SJSA1 (cell line): ENCODE results near the gene ADIPOR2. TPM values are rescaled to one million over a fixed set of nuclear protein-coding genes. Genes with fewer than 3 reads are reported as not detected.

Source experiments
- DNase-seq, 2 experiments: peaks; one replicate each; pipeline ENCODE4 v3.0.0-alpha.2; 2015 to 2020; ENCODE audit warnings: low spot score in 2 of 2, low read depth in 1 of 2
- H3K27ac ChIP-seq: fragments of 250-450 bp; sonication (Bioruptor Pico); 2 replicates; pipeline ENCODE4 v1.5.1; 2020; ENCODE audit warnings: mild to moderate bottlenecking, moderate library complexity
- H3K27me3 ChIP-seq: fragments of 250-450 bp; sonication (Bioruptor Pico); replicated peaks from 2 replicates; pipeline ENCODE4 v1.5.1; 2020; ENCODE audit warnings: mild to moderate bottlenecking, moderate library complexity
- H3K36me3 ChIP-seq: fragments of 250-450 bp; sonication (Bioruptor Pico); 2 replicates; pipeline ENCODE4 v1.5.1; 2020; ENCODE audit warnings: mild to moderate bottlenecking
- H3K4me1 ChIP-seq: fragments of 250-450 bp; sonication (Bioruptor Pico); replicated peaks from 2 replicates; pipeline ENCODE4 v1.6.1; 2021; ENCODE audit warnings: mild to moderate bottlenecking
- H3K4me3 ChIP-seq: fragments of 250-450 bp; sonication (Bioruptor Pico); 2 replicates; pipeline ENCODE4 v1.5.1; 2020; ENCODE audit warnings: mild to moderate bottlenecking
- H3K9me3 ChIP-seq: fragments of 250-450 bp; sonication (Bioruptor Pico); replicated peaks from 2 replicates; pipeline ENCODE4 v1.5.1; 2020; ENCODE audit warnings: mild to moderate bottlenecking
- total RNA-seq: library from RNA; depleted of rRNA; stranded (reverse); fragments of >200 nt; shearing (Covaris generic); gene quantifications from 2 replicates; pipeline ENCODE4 v1.2.3, GENCODE V29; 2014

Gene ADIPOR2
- total RNA-seq, 1 experiment from 2014 or later, result 38.7 TPM

DNA sequence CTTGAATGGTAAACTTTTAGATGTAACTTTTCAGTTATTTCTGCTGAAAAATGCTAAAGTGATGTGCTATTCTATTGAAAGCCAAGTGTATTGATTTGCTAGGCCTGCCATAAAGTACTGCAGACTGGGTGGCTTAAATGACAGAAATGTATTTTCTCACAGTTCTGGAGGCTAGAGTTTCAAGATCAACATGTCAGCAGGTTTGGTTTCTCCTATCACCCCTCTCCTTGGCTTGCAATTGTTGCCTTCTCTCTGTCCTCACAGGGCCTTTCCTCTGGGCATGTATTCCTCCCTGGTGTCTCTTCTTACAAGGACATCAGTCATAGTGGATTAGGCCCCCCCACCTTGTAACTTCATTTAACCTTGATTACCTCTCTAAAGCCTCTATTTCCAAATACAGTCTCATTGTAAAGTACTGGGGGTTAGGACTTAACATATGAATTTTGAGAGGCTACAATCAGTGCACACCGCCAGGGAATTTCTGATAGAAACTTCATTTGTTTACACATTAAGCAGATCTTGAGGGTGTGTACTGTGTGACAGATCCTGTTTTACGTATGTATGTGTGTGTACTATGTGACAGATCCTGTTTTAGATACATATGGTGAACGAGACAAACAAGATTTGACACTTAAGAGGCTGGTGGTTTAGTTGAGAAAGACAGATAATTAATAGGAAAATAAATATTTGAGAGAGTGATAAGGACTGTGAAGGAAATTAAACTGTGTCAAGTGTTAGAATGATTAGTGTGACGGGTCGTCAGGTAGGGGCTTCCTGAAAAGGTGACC is 49.5 kb downstream of the ADIPOR2 start:
- Histone ChIP-seq H3K4me1 (no peaks in the 10 kb centered on the region), H3K27ac (no peak overlapping the region), H3K36me3 (0 out of 2 replicates have a peak, but pooled peaks cover 6% of the 10 kb centered on the region), H3K9me3 (no peaks in the 10 kb centered on the region), H3K4me3 (no peak overlapping the region), H3K27me3 (no peaks in the 10 kb centered on the region)
- no peak for DNase-seq

DNA sequence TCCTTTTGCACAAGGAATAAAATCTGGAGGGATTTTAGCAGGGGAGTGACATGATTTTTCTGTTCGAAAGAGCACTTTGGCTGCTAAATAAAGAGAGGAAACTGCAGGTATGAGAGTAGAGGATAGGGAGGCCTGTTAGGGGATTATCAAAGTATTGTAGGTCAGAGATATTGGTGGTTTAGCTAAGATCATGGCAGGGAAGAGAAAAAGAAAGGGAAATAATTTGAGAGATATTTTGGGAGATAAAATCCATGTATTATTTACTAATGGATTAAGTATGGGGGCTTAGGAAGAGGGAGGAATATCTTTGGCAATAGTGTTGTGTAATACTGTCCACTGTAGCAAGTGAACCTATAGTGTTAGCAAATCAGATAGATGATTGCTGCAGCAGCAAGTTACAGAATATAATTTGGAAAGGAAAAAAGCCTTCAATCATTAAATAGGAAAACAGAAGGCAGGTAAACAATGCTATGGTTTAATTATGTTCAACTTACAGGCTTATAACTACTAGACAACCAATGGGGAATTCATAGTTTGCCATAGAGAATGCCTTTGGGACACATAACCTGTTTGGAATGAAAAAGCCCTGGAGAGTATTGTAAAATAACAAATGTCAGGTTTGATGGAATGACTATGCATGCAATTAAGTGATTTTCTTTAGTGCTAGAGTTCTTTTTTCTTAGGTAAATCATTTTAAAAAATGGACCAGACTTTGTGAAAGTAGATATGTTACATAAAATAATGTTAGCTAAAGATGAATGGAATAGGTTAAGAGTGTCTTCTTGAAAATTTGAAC is 50.5 kb downstream of the ADIPOR2 start:
- Histone ChIP-seq H3K27ac (no peak overlapping the region), H3K9me3 (no peaks in the 10 kb centered on the region), H3K36me3 (0 out of 2 replicates have a peak, but pooled peaks cover 6% of the 10 kb centered on the region), H3K4me3 (no peak overlapping the region), H3K4me1 (no peaks in the 10 kb centered on the region), H3K27me3 (no peaks in the 10 kb centered on the region)
- DNase-seq, result no peak

DNA sequence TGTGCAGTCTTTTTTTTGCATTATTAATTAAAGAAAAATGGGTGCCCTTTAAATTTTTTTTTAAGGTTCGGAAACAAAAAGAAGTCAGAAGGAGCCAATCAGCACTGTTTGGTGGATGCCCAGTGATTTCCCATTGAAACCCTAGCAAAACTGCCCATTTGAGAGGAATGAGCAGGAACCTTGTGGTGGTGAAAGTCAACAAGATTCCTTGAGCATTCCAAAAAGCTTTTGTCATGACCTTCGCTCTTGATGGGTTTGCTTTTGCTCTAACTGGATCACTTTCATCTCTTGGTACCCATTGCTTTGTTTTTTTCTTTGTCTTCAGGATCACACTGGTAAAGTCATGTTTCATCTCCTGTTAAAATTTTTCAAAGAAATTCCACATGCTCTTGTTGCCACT is 54.1 kb downstream of the ADIPOR2 start:
- Histone ChIP-seq H3K4me1 (no peaks in the 10 kb centered on the region), H3K36me3 (peaks cover 13% of the 10 kb centered on the region; the same call in 1 of the 2 replicates), H3K4me3 (no peak overlapping the region), H3K9me3 (peaks cover 8% of the 10 kb centered on the region), H3K27me3 (no peaks in the 10 kb centered on the region), H3K27ac (no peak overlapping the region)
- no peak for DNase-seq

DNA sequence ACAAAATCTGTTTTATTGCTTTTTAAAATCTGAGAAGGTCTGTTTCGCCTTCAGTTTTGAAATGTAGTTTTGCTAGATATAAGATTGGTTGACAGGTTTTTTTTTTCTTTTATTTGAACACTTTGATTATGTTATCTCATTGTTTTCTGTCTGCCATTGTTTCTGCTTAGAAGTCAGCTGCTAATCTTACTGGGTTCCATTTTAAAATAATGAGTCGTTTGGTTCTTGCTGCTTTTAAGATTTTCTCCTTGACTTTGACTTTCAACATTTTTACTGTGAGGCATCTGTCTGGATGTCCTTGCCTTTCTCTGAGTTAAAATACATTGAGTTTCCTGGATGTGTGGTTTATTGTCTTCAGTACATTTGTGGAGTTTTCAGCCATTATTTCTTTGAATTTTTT is 56.7 kb downstream of the ADIPOR2 start:
- H3K27ac ChIP-seq, result no peak overlapping the region
- DNase-seq, result no peak
- peaks cover 13% of the 10 kb centered on the region; the same call in 1 of the 2 replicates for H3K36me3 ChIP-seq

DNA sequence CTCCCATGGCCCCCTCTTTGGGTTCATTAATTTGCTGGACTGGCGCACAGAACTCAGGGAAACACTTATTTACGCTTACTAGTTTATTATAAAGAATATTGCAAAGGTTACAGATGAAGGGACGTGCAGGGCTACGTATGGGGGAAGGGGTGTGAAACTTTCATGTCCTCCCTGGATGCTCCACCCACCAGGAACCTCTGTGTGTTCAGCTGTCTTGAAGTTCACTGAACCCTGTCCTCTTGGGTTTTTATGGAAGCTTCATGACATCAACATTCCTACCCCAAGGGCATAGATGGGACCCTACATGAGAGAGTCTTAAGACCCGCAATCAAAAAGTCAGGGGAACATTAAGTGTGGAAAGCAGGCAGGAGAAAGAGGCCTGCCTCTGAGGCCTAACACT is 58.1 kb downstream of the ADIPOR2 start:
- no peaks in the 10 kb centered on the region for H3K27me3 ChIP-seq
- no peak for DNase-seq

More for the DNA sequence above, 56.7 kb downstream of the ADIPOR2 start:
- Histone ChIP-seq H3K4me1 (no peaks in the 10 kb centered on the region), H3K4me3 (no peak overlapping the region), H3K9me3 (peaks cover 8% of the 10 kb centered on the region), H3K27me3 (no peaks in the 10 kb centered on the region)

DNA sequence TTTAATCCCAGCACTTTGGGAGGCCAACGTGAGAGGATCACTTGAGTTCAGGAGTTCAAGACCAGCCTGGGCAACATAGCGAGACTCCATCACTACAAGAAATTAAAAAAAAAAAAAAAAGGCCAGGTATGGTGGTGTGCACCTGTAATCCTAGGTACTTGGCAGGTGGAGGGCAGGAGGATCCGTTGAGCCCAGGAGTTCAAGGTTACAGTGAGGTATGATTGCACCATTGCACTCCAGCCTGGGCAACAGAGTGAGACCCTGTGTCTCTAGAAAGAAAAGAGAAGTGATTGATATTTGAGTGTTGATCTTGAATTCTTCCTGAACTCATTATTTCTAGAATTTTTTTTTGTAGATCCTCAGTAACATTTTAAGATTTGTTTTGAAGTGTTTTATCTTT is 59.4 kb downstream of the ADIPOR2 start:
- peaks cover 14% of the 10 kb centered on the region for H3K36me3 ChIP-seq
- H3K9me3 ChIP-seq, result peaks cover 8% of the 10 kb centered on the region
- H3K27me3 ChIP-seq, result no peaks in the 10 kb centered on the region
- no peaks in the 10 kb centered on the region for H3K4me1 ChIP-seq
- DNase-seq, result no peak
- no peak overlapping the region for H3K4me3 ChIP-seq
- no peak overlapping the region for H3K27ac ChIP-seq

More for the DNA sequence above, 58.1 kb downstream of the ADIPOR2 start:
- peaks cover 13% of the 10 kb centered on the region for H3K36me3 ChIP-seq
- no peak overlapping the region for H3K4me3 ChIP-seq
- no peak overlapping the region for H3K27ac ChIP-seq
- H3K4me1 ChIP-seq, result no peaks in the 10 kb centered on the region
- H3K9me3 ChIP-seq, result peaks cover 8% of the 10 kb centered on the region

DNA sequence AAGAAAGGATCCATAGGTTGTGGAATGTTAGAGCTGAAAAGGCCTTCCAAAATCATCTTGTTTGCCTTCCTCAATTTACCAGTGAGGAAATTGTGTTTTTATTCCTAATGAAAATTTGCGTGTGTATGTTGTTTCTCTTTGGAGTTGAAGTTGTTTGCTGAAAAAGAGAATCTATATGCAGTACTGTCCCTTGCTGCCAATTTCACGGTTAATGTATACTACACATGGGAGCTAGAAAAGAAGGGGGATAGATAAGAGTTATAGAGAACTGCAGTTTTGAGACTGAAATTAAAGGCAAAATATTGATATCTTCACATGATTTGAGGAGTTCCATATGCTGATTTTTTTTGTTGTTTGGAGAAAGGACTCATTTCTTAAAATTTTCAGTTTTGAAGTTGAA is 67.5 kb downstream of the ADIPOR2 start:
- no peak overlapping the region for H3K4me3 ChIP-seq
- no peaks in the 10 kb centered on the region for H3K27me3 ChIP-seq
- no peak for DNase-seq
- no peaks in the 10 kb centered on the region for H3K9me3 ChIP-seq
- peaks cover 16% of the 10 kb centered on the region for H3K36me3 ChIP-seq
- H3K27ac ChIP-seq, result peak overlapping the region; percentile 27
- H3K4me1 ChIP-seq, result peaks cover 28% of the 10 kb centered on the region

DNA sequence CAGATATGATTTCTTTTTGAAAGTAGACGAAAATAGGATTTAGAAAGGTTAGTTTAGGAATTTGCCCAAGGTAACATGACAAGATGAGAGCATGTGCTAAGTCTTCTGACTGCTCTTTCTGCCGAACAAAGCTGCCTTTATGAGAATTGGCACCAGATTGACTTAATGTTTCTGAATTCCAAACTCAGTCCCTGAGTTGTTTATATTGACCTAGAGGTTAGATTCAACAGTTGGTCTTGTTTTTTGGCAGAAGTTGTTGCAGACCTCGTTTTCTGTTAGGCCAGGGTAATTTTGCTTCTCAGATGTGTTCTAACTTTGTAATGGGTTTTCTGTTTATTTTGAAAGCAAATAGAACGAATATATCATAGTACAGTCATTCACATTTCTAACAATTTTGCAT is 68.0 kb downstream of the ADIPOR2 start:
- peak in 1 of 2 experiments; percentile 61 for DNase-seq

DNA sequence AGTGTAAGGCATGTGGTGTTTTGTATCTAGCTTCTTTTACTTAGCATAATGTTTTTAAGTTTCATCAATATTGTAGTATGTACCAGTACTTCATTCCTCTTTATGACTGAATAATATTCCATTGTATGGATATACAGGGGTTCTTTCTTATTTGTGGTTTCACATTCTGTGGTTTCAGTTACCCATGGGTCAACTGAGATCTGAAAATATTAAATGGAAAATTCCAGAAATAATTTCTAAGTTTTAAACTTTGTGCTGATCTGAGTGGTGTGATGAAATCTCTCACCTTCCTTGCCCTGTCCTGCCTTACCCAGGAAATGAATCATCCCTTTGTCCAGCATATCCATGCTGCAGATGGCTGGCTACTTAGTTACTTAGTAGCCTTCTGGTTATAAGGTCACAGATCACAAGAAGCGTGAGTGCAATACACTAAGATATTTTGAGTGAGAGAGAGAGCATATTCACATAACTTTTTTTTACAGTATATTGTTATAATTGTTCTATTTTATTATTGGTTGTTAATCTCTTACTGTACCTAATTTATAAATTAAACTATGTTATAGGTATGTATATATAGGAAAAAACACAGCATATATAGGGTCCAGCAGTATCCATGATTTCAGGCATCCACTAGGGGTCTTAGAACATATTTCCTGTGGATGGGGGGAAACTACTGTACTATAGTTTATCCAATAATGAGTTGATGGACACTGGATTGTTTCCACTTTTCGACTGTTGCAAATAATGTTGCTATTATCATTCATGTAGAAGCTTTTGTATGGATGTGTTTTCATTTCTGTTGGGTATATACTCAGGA is 69.9 kb downstream of the ADIPOR2 start:
- Histone ChIP-seq H3K9me3 (no peaks in the 10 kb centered on the region), H3K27me3 (no peaks in the 10 kb centered on the region), H3K4me1 (peaks cover 28% of the 10 kb centered on the region), H3K36me3 (peaks cover 7% of the 10 kb centered on the region; the same call in 1 of the 2 replicates), H3K27ac (0 out of 2 replicates have a peak overlapping the region, but pooled peaks have one; percentile 2), H3K4me3 (no peak overlapping the region)
- peak in 1 of 2 experiments; percentile 22 for DNase-seq

More for the DNA sequence above, 68.0 kb downstream of the ADIPOR2 start:
- no peaks in the 10 kb centered on the region for H3K27me3 ChIP-seq
- H3K27ac ChIP-seq, result peak overlapping the region; percentile 27
- H3K9me3 ChIP-seq, result no peaks in the 10 kb centered on the region
- H3K4me1 ChIP-seq, result peaks cover 28% of the 10 kb centered on the region
- no peak overlapping the region for H3K4me3 ChIP-seq
- peaks cover 16% of the 10 kb centered on the region for H3K36me3 ChIP-seq

DNA sequence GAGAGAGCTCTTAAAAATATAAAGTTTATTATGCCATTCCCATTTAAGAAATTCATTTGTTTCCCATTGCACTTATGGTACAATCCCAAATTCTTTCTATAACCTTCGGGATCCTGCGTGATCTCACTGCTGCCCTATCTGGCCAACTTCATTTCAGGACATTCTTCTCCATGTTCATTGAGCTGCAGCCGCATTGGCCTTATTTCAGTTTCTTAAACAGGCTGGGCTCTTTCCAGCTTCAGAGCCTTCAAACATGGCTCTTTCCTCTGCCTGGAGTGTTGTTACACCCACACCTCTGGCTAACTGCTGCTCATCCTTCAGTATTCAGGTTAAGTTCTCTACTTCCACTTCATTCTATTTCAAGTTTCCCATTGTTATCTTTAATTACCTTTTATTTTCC is 71.0 kb downstream of the ADIPOR2 start:
- no peak for DNase-seq
- Histone ChIP-seq H3K27ac (no peak overlapping the region), H3K4me3 (no peak overlapping the region), H3K36me3 (peaks cover 3% of the 10 kb centered on the region; the same call in 1 of the 2 replicates), H3K27me3 (no peaks in the 10 kb centered on the region), H3K9me3 (no peaks in the 10 kb centered on the region), H3K4me1 (peaks cover 28% of the 10 kb centered on the region)

DNA sequence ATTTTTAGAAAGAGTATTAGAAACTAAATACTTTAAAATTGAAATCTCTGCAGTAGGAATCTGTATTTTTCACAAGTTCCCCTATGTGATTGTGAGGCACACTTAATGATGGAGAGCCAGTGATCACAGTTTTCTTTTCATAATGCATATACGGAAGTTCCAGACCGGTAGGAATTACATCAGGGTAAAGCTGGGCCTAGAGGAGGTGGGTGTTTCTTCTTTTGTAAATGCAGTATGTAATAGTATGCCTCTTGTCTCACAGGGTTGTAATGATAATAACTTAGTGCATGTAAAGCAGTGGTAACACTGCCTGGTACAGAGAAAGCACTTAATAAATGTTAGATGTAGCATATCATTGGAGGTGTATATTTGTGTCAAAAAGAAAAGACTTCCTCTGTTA is 72.3 kb downstream of the ADIPOR2 start:
- no peak overlapping the region for H3K27ac ChIP-seq
- H3K36me3 ChIP-seq, result no peaks in the 10 kb centered on the region
- H3K4me3 ChIP-seq, result no peak overlapping the region
- H3K4me1 ChIP-seq, result peaks cover 27% of the 10 kb centered on the region
- no peaks in the 10 kb centered on the region for H3K9me3 ChIP-seq
- DNase-seq, result no peak
- H3K27me3 ChIP-seq, result no peaks in the 10 kb centered on the region

DNA sequence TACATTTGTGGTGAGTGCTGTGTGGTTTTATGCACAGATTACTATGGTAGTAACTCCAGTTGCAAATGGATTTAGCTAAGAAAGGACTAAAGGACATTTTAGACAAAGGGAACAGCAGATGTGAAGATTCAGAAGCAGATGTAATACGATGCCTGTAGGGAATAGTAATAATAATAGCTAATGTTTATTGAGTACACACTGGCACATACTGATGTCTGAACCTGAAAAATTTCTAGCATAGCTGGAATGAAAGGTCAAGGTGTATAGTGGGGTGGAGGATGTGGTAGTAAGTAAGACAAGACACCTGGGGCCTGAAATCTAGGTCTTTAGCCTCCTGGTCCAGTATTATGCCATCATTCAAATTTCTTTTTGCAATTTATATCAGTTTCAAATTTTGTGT is 75.2 kb downstream of the ADIPOR2 start:
- H3K36me3 ChIP-seq, result no peaks in the 10 kb centered on the region
- H3K4me1 ChIP-seq, result peaks cover under 1% of the 10 kb centered on the region
- H3K9me3 ChIP-seq, result no peaks in the 10 kb centered on the region
- H3K4me3 ChIP-seq, result no peak overlapping the region
- H3K27ac ChIP-seq, result no peak overlapping the region
- H3K27me3 ChIP-seq, result no peaks in the 10 kb centered on the region
- DNase-seq, result no peak

DNA sequence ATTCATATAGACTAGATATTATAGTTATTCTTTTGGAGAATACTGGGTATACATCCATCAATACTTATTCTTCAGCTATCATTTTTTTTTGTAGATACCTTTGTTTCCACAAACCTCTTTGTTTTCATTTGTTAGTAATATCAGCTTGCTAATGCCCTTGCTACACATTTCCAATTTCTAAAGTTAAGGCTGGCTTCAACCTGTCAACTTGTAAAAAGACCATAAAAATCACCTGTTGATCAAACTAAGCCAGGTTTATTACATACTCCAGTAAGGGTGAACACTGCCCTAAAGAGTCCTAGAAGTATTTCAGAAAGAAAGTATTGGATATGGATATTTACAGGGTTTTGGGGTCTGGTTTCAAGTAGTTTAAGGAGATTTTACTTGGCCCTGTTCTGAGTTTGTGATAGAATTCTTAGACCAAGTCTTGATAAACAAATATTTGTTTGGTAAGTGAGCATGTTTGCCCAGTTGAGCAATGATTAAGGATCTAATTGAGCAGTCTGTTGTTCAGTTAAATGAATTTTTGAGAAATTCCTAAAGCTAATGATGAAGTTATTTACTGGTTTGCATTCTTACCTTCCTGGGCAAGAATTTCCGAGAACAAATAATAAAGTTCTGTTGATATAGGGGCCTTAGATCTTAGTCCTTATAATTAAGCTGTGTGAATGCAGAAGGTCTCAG is 76.7 kb downstream of the ADIPOR2 start:
- H3K36me3 ChIP-seq, result peaks cover under 1% of the 10 kb centered on the region; the same call in 1 of the 2 replicates
- no peak overlapping the region for H3K4me3 ChIP-seq

More for the DNA sequence above, 76.7 kb downstream of the ADIPOR2 start:
- H3K27me3 ChIP-seq, result no peaks in the 10 kb centered on the region
- no peaks in the 10 kb centered on the region for H3K9me3 ChIP-seq
- no peaks in the 10 kb centered on the region for H3K4me1 ChIP-seq
- DNase-seq, result no peak
- H3K27ac ChIP-seq, result no peak overlapping the region
